Measurements from ENCODE around the gene PIN1.

DNA sequence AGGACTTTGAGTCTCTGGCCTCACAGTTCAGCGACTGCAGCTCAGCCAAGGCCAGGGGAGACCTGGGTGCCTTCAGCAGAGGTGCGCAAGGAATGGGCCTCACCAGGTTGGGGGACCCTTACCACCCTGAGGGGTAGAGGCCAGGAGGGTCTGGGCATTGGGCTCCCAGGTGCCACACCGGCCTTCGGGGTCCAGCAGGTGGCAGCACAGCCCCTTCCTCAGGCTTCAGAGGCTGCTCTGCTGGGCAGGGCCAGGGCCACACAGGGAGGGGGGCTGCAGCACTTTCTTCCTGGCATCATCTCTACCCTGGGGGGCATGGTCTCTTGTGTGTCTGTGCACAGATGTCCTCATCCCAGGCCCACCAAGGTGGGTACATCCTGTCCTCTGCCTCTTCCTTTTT is 12.9 kb downstream of the PIN1 start:
- TF ChIP-seq POLR2AphosphoS5 (IDR thresholded peaks at IDR 0.05; ENCODE audit: low read depth, low read length) (no peak), TAF1 (IDR thresholded peaks at IDR 0.05; ENCODE audit: borderline replicate concordance, low read depth, low read length) (no peak)
